ENCODE measurements around the gene GABARAPL2. TPM values are rescaled to one million over a fixed set of nuclear protein-coding genes. Genes with fewer than 3 reads are reported as not detected.

GABARAPL2 gene
- total and polyA plus RNA-seq, 2 donors = 103 to 223 TPM

GRCh38 chr16:75559564-75560372 lies 6.4 kb upstream of the GABARAPL2 start:
- no peak overlapping the region for H3K4me3 ChIP-seq (ENCODE audit: low read length in 2 of 2)
- 85% methylated on average over 10 of the region's 10 CpGs for WGBS
- H3K4me1 ChIP-seq (ENCODE audit: control insufficient read depth in 2 of 2, insufficient read depth in 2 of 2, low read length in 2 of 2) = peaks cover 9 to 15% of the 10 kb centered on the region in 2 donors
- H3K27ac ChIP-seq (ENCODE audit: low read depth in 1 of 2, low read length in 1 of 2) = no peak overlapping the region
- H3K27me3 ChIP-seq (ENCODE audit: control insufficient read depth in 2 of 2, insufficient read depth in 1 of 2, low read length in 1 of 2) = peaks cover 0 to 13% of the 10 kb centered on the region in 2 donors
- no peak for DNase-seq (ENCODE audit: low read depth in 6 of 9, low spot score in 9 of 9)
- peaks cover 0 to 4% of the 10 kb centered on the region in 2 donors for H3K9me3 ChIP-seq (ENCODE audit: control insufficient read depth in 2 of 2, insufficient read depth in 1 of 2, low read length in 1 of 2)
- no peaks in the 10 kb centered on the region for H3K36me3 ChIP-seq (ENCODE audit: control insufficient read depth in 2 of 2, insufficient read depth in 2 of 2, low read length in 1 of 2)

DNA sequence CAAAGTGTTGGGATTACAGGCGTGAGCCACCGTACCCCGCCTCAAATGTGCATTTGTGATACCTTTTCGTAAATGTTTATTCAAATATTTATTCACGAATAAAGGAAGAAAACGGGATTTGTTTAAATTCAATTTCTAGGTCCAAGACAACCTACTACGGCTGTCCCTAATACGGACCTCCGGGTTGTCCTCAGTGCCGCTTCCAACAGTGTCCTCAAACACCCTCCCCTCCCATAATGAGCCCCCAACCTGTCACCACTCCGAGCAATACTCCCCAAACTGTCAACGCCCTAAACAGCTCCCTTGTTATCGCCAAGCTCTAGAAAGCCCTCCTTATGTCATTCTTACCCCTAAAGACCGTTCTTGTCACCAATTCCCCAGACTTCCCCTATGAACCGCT lies 539 bp upstream of the GABARAPL2 start:
- peaks cover 9 to 20% of the 10 kb centered on the region in 2 donors for H3K4me1 ChIP-seq (ENCODE audit: control insufficient read depth in 2 of 2, insufficient read depth in 2 of 2, low read length in 2 of 2)
- peak overlapping the region; percentile 81 to 91 for H3K4me3 ChIP-seq (ENCODE audit: low read length in 2 of 2)
- peaks cover 0 to 2% of the 10 kb centered on the region in 2 donors for H3K27me3 ChIP-seq (ENCODE audit: control insufficient read depth in 2 of 2, insufficient read depth in 1 of 2, low read length in 1 of 2)
- DNase-seq (ENCODE audit: low read depth in 6 of 9, low spot score in 9 of 9) = no peak
- WGBS = 27% methylated on average over 15 of the region's 15 CpGs
- no peaks in the 10 kb centered on the region for H3K9me3 ChIP-seq (ENCODE audit: control insufficient read depth in 2 of 2, insufficient read depth in 1 of 2, low read length in 1 of 2)
- H3K27ac ChIP-seq (ENCODE audit: low read depth in 1 of 2, low read length in 1 of 2) = peak overlapping the region; percentile 50 to 64
- H3K36me3 ChIP-seq (ENCODE audit: control insufficient read depth in 2 of 2, insufficient read depth in 2 of 2, low read length in 1 of 2) = peaks cover 21 to 30% of the 10 kb centered on the region in 2 donors

DNA sequence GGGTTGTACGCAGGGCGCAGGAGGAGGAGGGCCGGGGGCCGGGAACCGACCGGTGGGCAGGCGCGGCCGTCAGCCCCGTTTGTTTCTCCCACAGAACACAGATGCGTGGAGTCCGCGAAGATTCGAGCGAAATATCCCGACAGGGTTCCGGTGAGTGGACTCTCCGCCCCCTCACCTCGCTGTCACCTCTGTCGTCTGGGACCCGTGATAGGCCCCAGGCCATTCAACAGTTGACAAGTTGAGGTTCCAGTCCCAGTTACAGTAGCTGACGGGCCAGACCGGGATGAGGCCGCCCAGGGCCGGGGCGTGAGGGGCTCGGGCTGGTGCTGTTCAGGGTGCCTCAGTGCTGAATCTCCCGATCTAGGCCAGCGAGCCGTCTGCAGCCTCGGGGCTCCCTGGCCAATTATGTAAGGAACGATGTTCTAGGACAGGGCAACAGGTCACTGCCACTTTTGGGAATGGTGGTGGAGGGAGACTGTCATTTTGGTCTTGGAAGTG lies 628 bp downstream of the GABARAPL2 start:
- 6% methylated on average over 32 of the region's 32 CpGs for WGBS
- Histone ChIP-seq H3K4me1 (ENCODE audit: control insufficient read depth in 2 of 2, insufficient read depth in 2 of 2, low read length in 2 of 2) (peaks cover 9 to 20% of the 10 kb centered on the region in 2 donors), H3K36me3 (ENCODE audit: control insufficient read depth in 2 of 2, insufficient read depth in 2 of 2, low read length in 1 of 2) (peaks cover 24 to 39% of the 10 kb centered on the region in 2 donors), H3K27me3 (ENCODE audit: control insufficient read depth in 2 of 2, insufficient read depth in 1 of 2, low read length in 1 of 2) (no peaks in the 10 kb centered on the region), H3K4me3 (ENCODE audit: low read length in 2 of 2) (peak overlapping the region; percentile 81 to 91), H3K27ac (ENCODE audit: low read depth in 1 of 2, low read length in 1 of 2) (no peak overlapping the region), H3K9me3 (ENCODE audit: control insufficient read depth in 2 of 2, insufficient read depth in 1 of 2, low read length in 1 of 2) (no peaks in the 10 kb centered on the region)
- peak in 1 of 9 donors; percentile 15 for DNase-seq (ENCODE audit: low read depth in 6 of 9, low spot score in 9 of 9)

DNA sequence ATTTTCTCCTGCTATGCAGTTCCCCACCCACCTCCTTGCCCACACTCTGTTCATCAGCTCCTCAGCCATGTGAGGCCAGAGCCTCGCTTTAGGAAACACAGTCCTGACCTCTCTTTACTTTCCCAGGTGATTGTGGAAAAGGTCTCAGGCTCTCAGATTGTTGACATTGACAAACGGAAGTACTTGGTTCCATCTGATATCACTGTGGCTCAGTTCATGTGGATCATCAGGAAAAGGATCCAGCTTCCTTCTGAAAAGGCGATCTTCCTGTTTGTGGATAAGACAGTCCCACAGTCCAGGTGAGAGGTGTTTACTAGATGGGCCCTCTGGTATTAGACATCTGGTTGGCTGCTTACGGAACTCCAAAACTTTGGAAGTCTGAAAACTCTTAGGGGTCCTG lies 1.7 kb downstream of the GABARAPL2 start:
- no peak overlapping the region for H3K4me3 ChIP-seq (ENCODE audit: low read length in 2 of 2)
- 98% methylated on average over 4 of the region's 4 CpGs for WGBS
- H3K36me3 ChIP-seq (ENCODE audit: control insufficient read depth in 2 of 2, insufficient read depth in 2 of 2, low read length in 1 of 2) = peaks cover 34 to 51% of the 10 kb centered on the region in 2 donors
- H3K27me3 ChIP-seq (ENCODE audit: control insufficient read depth in 2 of 2, insufficient read depth in 1 of 2, low read length in 1 of 2) = no peaks in the 10 kb centered on the region
- H3K4me1 ChIP-seq (ENCODE audit: control insufficient read depth in 2 of 2, insufficient read depth in 2 of 2, low read length in 2 of 2) = peaks cover 9 to 20% of the 10 kb centered on the region in 2 donors
- H3K27ac ChIP-seq (ENCODE audit: low read depth in 1 of 2, low read length in 1 of 2) = no peak overlapping the region
- H3K9me3 ChIP-seq (ENCODE audit: control insufficient read depth in 2 of 2, insufficient read depth in 1 of 2, low read length in 1 of 2) = no peaks in the 10 kb centered on the region
- no peak for DNase-seq (ENCODE audit: low read depth in 6 of 9, low spot score in 9 of 9)

DNA sequence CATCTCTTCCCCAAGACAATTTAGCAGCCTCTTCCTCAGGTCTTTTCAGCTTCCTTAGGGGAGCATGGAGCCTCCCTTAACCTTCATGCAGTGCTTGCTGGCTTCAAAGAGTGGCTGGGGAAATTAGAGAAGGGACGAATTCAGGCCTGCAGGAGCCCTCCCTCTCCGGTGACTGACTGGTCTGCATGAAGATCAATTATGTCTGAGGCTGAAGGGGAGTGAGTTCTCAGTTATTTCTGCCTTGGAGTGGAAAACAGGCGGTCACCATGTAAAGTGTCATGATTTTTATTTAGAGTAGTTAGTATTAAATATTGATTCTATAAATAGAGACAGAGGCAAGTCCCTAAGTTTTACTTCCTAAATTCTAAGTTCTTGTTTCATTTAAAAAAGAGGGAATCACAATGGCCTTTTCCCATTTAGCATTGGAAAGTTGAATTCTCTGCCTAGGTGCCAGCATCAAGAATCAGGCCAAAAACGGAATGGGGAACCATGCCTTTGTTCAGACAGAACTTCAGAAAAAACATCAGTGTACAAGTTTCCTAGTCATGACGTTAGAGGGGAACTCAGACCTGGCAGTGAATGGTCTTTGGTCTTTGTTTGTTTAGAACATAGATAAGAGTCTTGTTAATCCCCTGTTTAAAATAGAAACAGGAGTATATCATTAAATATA lies 4.4 kb downstream of the GABARAPL2 start:
- 92% methylated on average over 5 of the region's 5 CpGs for WGBS
- no peak overlapping the region for H3K4me3 ChIP-seq (ENCODE audit: low read length in 2 of 2)
- no peaks in the 10 kb centered on the region for H3K27me3 ChIP-seq (ENCODE audit: control insufficient read depth in 2 of 2, insufficient read depth in 1 of 2, low read length in 1 of 2)
- H3K4me1 ChIP-seq (ENCODE audit: control insufficient read depth in 2 of 2, insufficient read depth in 2 of 2, low read length in 2 of 2) = peaks cover 9 to 12% of the 10 kb centered on the region in 2 donors
- DNase-seq (ENCODE audit: low read depth in 6 of 9, low spot score in 9 of 9) = peak in 1 of 9 donors; percentile 25
- peaks cover 56 to 72% of the 10 kb centered on the region in 2 donors for H3K36me3 ChIP-seq (ENCODE audit: control insufficient read depth in 2 of 2, insufficient read depth in 2 of 2, low read length in 1 of 2)
- peak overlapping the region in 1 of 2 donors; percentile 11 for H3K27ac ChIP-seq (ENCODE audit: low read depth in 1 of 2, low read length in 1 of 2)
- H3K9me3 ChIP-seq (ENCODE audit: control insufficient read depth in 2 of 2, insufficient read depth in 1 of 2, low read length in 1 of 2) = no peaks in the 10 kb centered on the region

- Histone ChIP-seq H3K4me3 (ENCODE audit: low read length in 2 of 2) (no peak overlapping the region), H3K9me3 (ENCODE audit: control insufficient read depth in 2 of 2, insufficient read depth in 1 of 2, low read length in 1 of 2) (no peaks in the 10 kb centered on the region), H3K27me3 (ENCODE audit: control insufficient read depth in 2 of 2, insufficient read depth in 1 of 2, low read length in 1 of 2) (no peaks in the 10 kb centered on the region), H3K36me3 (ENCODE audit: control insufficient read depth in 2 of 2, insufficient read depth in 2 of 2, low read length in 1 of 2) (peaks cover 76 to 91% of the 10 kb centered on the region in 2 donors), H3K4me1 (ENCODE audit: control insufficient read depth in 2 of 2, insufficient read depth in 2 of 2, low read length in 2 of 2) (no peaks in the 10 kb centered on the region), H3K27ac (ENCODE audit: low read depth in 1 of 2, low read length in 1 of 2) (no peak overlapping the region)
- no peak for DNase-seq (ENCODE audit: low read depth in 6 of 9, low spot score in 9 of 9)
- WGBS = 93% methylated on average over 3 of the region's 3 CpGs
Observed at GRCh38 chr16:75572864-75573542, 6.8 kb downstream of the GABARAPL2 start.

DNA sequence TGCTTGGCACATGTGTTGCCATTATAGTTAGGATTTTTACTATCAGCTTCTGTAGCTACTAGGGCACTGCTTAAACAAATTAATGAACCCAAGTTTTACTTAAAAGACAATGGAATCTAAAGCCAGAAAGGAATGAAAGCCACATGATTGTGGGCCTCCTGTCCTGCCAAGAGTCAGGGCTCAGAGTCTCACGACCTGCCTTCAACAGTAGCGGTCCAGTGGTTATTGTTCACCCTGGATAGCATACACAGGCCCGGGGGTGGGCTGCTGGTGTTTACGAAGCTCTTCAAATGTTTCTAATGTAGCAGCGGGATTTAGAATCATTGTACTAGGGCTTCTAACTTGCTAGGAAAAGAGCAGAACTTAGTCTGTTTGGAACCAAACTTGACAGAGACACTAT lies 7.8 kb downstream of the GABARAPL2 start:
- Histone ChIP-seq H3K36me3 (ENCODE audit: control insufficient read depth in 2 of 2, insufficient read depth in 2 of 2, low read length in 1 of 2) (peaks cover 73 to 89% of the 10 kb centered on the region in 2 donors), H3K9me3 (ENCODE audit: control insufficient read depth in 2 of 2, insufficient read depth in 1 of 2, low read length in 1 of 2) (no peaks in the 10 kb centered on the region), H3K4me3 (ENCODE audit: low read length in 2 of 2) (no peak overlapping the region), H3K27me3 (ENCODE audit: control insufficient read depth in 2 of 2, insufficient read depth in 1 of 2, low read length in 1 of 2) (no peaks in the 10 kb centered on the region), H3K4me1 (ENCODE audit: control insufficient read depth in 2 of 2, insufficient read depth in 2 of 2, low read length in 2 of 2) (no peaks in the 10 kb centered on the region), H3K27ac (ENCODE audit: low read depth in 1 of 2, low read length in 1 of 2) (no peak overlapping the region)
- WGBS = 97% methylated on average over 5 of the region's 5 CpGs
- DNase-seq (ENCODE audit: low read depth in 6 of 9, low spot score in 9 of 9) = no peak

DNA sequence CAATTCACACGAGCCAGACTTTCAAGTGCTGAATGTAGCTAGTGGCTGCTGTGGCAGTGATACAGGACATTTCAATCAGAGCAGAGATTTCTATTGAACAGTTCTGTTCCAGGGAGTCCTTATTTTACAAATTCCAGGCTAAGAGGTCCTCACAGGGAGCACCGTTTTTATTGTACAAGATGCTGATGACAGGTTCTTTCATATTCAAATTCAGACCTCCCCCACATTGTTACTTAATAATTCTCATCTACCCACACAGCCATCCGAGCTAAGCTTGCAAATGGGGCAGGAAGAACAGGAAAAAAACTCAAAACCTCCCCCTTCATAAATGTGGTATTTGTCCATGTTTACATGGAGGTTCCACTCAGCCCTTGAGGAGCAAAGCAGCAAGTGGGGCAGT lies 9.8 kb downstream of the GABARAPL2 start:
- 92% methylated on average over 3 of the region's 3 CpGs for WGBS
- Histone ChIP-seq H3K4me1 (ENCODE audit: control insufficient read depth in 2 of 2, insufficient read depth in 2 of 2, low read length in 2 of 2) (no peaks in the 10 kb centered on the region), H3K27ac (ENCODE audit: low read depth in 1 of 2, low read length in 1 of 2) (no peak overlapping the region), H3K9me3 (ENCODE audit: control insufficient read depth in 2 of 2, insufficient read depth in 1 of 2, low read length in 1 of 2) (no peaks in the 10 kb centered on the region), H3K4me3 (ENCODE audit: low read length in 2 of 2) (no peak overlapping the region), H3K27me3 (ENCODE audit: control insufficient read depth in 2 of 2, insufficient read depth in 1 of 2, low read length in 1 of 2) (no peaks in the 10 kb centered on the region), H3K36me3 (ENCODE audit: control insufficient read depth in 2 of 2, insufficient read depth in 2 of 2, low read length in 1 of 2) (peaks cover 58 to 82% of the 10 kb centered on the region in 2 donors)
- no peak for DNase-seq (ENCODE audit: low read depth in 6 of 9, low spot score in 9 of 9)

All from thymus (tissue), 11 donors.